GM12872 (cell line): ENCODE measurements around the gene ZFAND6.

Source experiments
- CTCF ChIP-seq: IDR thresholded peaks from 3 replicates; pipeline ENCODE4 v1.5.1; 2011; ENCODE audit warnings: low read depth, mild to moderate bottlenecking, low read length, moderate library complexity; ENCODE audit not compliant: insufficient read depth

The ZFAND6 gene

GRCh38 chr15:80081390-80081789, 21.9 kb downstream of the ZFAND6 start:
- TF ChIP-seq CTCF = no peak

GRCh38 chr15:80087104-80087503, 27.6 kb downstream of the ZFAND6 start:
- TF ChIP-seq CTCF = no peak

GRCh38 chr15:80090041-80090440, 30.6 kb downstream of the ZFAND6 start:
- TF ChIP-seq CTCF = no peak

GRCh38 chr15:80090879-80091503, 31.5 kb downstream of the ZFAND6 start:
- peak; percentile 54; the same call in 2 of the 3 replicates for TF ChIP-seq CTCF

- no peak for TF ChIP-seq CTCF
These were observed 34.5 kb downstream of the ZFAND6 start for GRCh38 chr15:80093854-80094418.

GRCh38 chr15:80095511-80095910, 36.0 kb downstream of the ZFAND6 start:
- TF ChIP-seq CTCF = no peak

GRCh38 chr15:80095969-80096368, 36.5 kb downstream of the ZFAND6 start:
- TF ChIP-seq CTCF = no peak

- no peak for TF ChIP-seq CTCF
These were observed 38.9 kb downstream of the ZFAND6 start for GRCh38 chr15:80098341-80098740.
